Measurements from ENCODE around the gene CUL1. TPM values are rescaled to one million over a fixed set of nuclear protein-coding genes. Genes with fewer than 3 reads are reported as not detected.
A peak's percentile ranks its signal among the peaks of the same experiment; 100 is the strongest.

CUL1 gene
- total and polyA plus RNA-seq, 2 donors (not counting 3 experiments of a cell fraction or from before 2014, with no cell fraction given) = 25.7 to 50.2 TPM

GRCh38 chr7:148793590-148793989 lies 94.9 kb downstream of the CUL1 start:
- CTCF ChIA-PET = interaction anchor here (1.5 to 1.8 kb wide), 2 partner anchors 9 to 11 kb away, joined by 3 to 5 read pairs; no protein-coding TSS in a partner anchor
- BruUV-seq (replicated peaks) = no TSS peak
- H2AFZ ChIP-seq (ENCODE audit: low read depth, low read length) = no peak overlapping the region
- intact Hi-C loops (cut with micrococcal nuclease) = no loop called here
- H3K79me2 ChIP-seq (ENCODE audit: control insufficient read depth, insufficient read depth, low read length) = no peaks in the 10 kb centered on the region
- FAIRE-seq = peak; percentile 33
- no peaks in the 10 kb centered on the region for H3K9me1 ChIP-seq (replicated peaks; ENCODE audit: control insufficient read depth, extremely low read depth, insufficient read depth, low read length)
- no peaks in the 10 kb centered on the region for H3K9me3 ChIP-seq (replicated peaks; ENCODE audit: control insufficient read depth, insufficient read depth, low read length)
- H3K36me3 ChIP-seq (ENCODE audit: control insufficient read depth in 2 of 2, extremely low read depth in 1 of 2, insufficient read depth in 2 of 2, low read length in 2 of 2) = peaks cover 19 to 24% of the 10 kb centered on the region in 2 experiments
- POLR2A ChIA-PET = no interaction called here
- no peak overlapping the region for H3K4me2 ChIP-seq (ENCODE audit: insufficient read depth, low read length)
- TF ChIP-seq MYC (IDR thresholded peaks at IDR 0.05; ENCODE audit: low read depth, low read length) (no peak), JUN (IDR thresholded peaks at IDR 0.05; ENCODE audit: borderline replicate concordance, insufficient read depth, insufficient read length, low read depth) (no peak), CTCF (IDR thresholded peaks at IDR 0.05; ENCODE audit: extremely low read depth in 1 of 2, insufficient read depth in 1 of 2, low read depth in 1 of 2, low read length in 2 of 2) (no peak), GATA2 (IDR thresholded peaks at IDR 0.05; ENCODE audit: insufficient read depth, insufficient read length, low read depth, low read length) (no peak), MAX (IDR thresholded peaks at IDR 0.05; ENCODE audit: insufficient read depth, insufficient read length) (no peak), POLR2AphosphoS5 (IDR thresholded peaks at IDR 0.05; ENCODE audit: insufficient read depth, low read depth, low read length) (no peak), POLR2A (IDR thresholded peaks at IDR 0.05; ENCODE audit: low read depth, low read length) (no peak), FOS (IDR thresholded peaks at IDR 0.05; ENCODE audit: borderline replicate concordance, insufficient read depth, low read length) (no peak), EZH2 (IDR thresholded peaks at IDR 0.05; ENCODE audit: borderline replicate concordance, low read depth, low read length, severe bottlenecking) (no peak)
- H3K4me3 ChIP-seq (replicated peaks in 1 of 3; ENCODE audit: insufficient read depth in 1 of 3, low read depth in 1 of 3, low read length in 3 of 3) = no peak overlapping the region
- no peaks in the 10 kb centered on the region for H3K27me3 ChIP-seq (ENCODE audit: control insufficient read depth in 2 of 2, insufficient read depth in 2 of 2, low read length in 2 of 2)
- H3K4me1 ChIP-seq (ENCODE audit: control insufficient read depth, extremely low read depth, insufficient read depth, low read length) = no peaks in the 10 kb centered on the region
- no peak overlapping the region for H3K27ac ChIP-seq (ENCODE audit: insufficient read depth, low read depth, low read length)
- H3K9ac ChIP-seq (replicated peaks; ENCODE audit: extremely low read depth, insufficient read depth, low read length) = no peak overlapping the region
- no peaks in the 10 kb centered on the region for H4K20me1 ChIP-seq (replicated peaks; ENCODE audit: control insufficient read depth, extremely low read depth, insufficient read depth, low read length)
- dilution Hi-C loops (cut with MboI; ENCODE audit: extremely low pct_ligation_motif_present, low sequenced_read_pairs) = no loop called here
- no peak for DNase-seq (ENCODE audit: low read depth, low spot score)
